Ascending aorta (tissue), 2 donors: ENCODE results near the gene IGHMBP2. TPM values are rescaled to one million over a fixed set of nuclear protein-coding genes. Genes with fewer than 3 reads are reported as not detected.

Source experiments
- DNase-seq, 2 donors: peaks; one replicate each; pipeline ENCODE4 v3.0.0-alpha.2; 2019; ENCODE audit warnings: low spot score in 2 of 2
- H3K27ac ChIP-seq, 2 donors: fragments of 200-600 bp; sonication (generic); one replicate each; pipeline ENCODE4 v1.5.1; 2016 to 2017; ENCODE audit warnings: mild to moderate bottlenecking in 1 of 2
- H3K27me3 ChIP-seq: fragments of 200-600 bp; sonication (generic); one replicate; pipeline ENCODE4 v1.5.1; 2017
- H3K36me3 ChIP-seq, 2 donors: fragments of 200-600 bp; sonication (generic); one replicate each; pipeline ENCODE4 v1.5.1; 2016
- H3K4me1 ChIP-seq, 2 donors: fragments of 200-600 bp; sonication (generic); one replicate each; pipeline ENCODE4 v1.5.1; 2016 to 2017; ENCODE audit warnings: mild to moderate bottlenecking in 1 of 2
- H3K4me3 ChIP-seq, 2 donors: fragments of 200-600 bp; sonication (generic); one replicate each; pipeline ENCODE4 v1.5.1; 2016 to 2017; ENCODE audit warnings: mild to moderate bottlenecking in 1 of 2
- H3K9me3 ChIP-seq, 2 donors: fragments of 200-600 bp; sonication (generic); one replicate each; pipeline ENCODE4 v1.5.1; 2016
- intact Hi-C: fragments of 100-400 bp; cut with DNase I; formaldehyde crosslinking; loops from one replicate; pipeline ENCODE4 v1.15.1; 2023
- total RNA-seq: library from RNA; depleted of rRNA; stranded (reverse); fragments of >200 nt; gene quantifications from one replicate; pipeline ENCODE4 v1.1.0, GENCODE V29; 2016
- TF ChIP-seq, protein P1 (sequence below), 3 experiments: fragments of 200-600 bp in 2 of 3; fragments of 450-650 bp in 1 of 3; sonication (generic) in 2 of 3; IDR thresholded peaks; one replicate each; pipeline ENCODE4 v1.5.1; 2016 to 2019; ENCODE audit warnings: antibody characterized with exemption in 3 of 3, mild to moderate bottlenecking in 1 of 3, moderate library complexity in 1 of 3

Gene IGHMBP2
- total RNA-seq, 1 donor from 2014 or later = 52.0 TPM

DNA sequence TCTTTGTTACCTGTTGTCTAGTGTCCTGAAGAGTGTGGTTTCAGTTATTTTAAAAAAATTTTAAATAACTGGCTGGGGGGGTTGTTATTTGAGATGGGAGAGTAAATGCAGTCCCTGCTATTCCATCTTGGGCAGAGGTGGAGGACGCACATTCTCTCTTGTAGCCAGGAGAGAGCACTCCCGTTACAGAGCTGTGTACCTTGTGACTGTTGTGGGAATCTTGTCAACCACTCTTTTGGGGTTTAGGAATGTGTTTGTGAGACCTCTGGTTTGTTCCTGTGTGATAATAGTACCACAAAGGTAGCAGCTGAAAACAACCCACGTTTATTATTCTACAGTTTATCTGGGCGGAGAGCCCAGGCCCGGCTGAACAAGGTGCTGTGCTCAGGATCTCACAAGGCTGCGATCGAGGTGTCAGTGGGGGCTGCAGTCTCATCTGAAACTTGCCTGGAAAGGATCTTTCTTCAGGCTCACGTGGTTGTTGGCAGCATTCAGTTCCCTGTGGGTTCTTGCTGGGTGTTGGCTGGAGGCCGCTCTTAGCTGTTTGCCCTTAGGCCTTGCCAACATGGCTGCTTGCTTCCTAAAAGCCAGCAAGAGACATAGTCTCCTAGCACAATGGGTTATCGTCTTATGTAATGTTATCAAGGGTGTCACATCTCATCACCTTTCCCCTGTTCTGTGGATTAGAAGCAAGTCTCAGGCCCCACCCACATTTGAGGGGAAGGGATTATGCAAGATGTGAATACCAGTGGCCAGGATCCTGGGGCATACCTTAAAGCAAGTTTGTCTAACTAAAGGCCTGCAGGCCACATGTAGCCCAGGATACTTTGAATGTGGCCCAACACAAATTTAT lies 20.6 kb downstream of the IGHMBP2 start:
- DNase-seq = no peak
- peak overlapping the region; percentile 70 to 78 for H3K27ac ChIP-seq

DNA sequence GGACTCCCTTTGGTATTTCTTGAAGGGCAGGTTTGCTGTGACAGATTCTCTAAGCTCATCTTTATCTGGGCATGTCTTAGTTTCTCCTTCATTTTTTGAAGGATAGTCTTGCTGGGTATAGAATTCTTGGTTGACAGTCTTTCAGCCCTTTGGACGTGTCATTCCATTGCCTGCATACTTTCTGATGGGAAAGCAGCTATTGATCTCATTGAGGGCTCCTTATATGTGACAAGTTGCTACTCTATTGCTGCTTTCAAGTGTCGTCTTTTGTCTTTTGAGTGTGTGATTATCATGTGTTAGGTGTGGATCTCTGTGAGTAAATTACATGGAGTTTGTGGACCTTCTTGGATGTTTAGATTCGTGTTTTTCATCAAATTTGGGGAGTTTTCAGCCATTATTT lies 21.9 kb downstream of the IGHMBP2 start:
- Histone ChIP-seq H3K4me1 (peaks cover 15 to 33% of the 10 kb centered on the region in 2 donors), H3K27ac (peak overlapping the region in 1 of 2 donors; percentile 2), H3K27me3 (no peaks in the 10 kb centered on the region), H3K9me3 (peaks cover 11 to 13% of the 10 kb centered on the region in 2 donors), H3K4me3 (no peak overlapping the region), H3K36me3 (peaks cover 43 to 51% of the 10 kb centered on the region in 2 donors)
- no peak for DNase-seq
- TF ChIP-seq, protein P1, sequence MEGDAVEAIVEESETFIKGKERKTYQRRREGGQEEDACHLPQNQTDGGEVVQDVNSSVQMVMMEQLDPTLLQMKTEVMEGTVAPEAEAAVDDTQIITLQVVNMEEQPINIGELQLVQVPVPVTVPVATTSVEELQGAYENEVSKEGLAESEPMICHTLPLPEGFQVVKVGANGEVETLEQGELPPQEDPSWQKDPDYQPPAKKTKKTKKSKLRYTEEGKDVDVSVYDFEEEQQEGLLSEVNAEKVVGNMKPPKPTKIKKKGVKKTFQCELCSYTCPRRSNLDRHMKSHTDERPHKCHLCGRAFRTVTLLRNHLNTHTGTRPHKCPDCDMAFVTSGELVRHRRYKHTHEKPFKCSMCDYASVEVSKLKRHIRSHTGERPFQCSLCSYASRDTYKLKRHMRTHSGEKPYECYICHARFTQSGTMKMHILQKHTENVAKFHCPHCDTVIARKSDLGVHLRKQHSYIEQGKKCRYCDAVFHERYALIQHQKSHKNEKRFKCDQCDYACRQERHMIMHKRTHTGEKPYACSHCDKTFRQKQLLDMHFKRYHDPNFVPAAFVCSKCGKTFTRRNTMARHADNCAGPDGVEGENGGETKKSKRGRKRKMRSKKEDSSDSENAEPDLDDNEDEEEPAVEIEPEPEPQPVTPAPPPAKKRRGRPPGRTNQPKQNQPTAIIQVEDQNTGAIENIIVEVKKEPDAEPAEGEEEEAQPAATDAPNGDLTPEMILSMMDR (IDR thresholded peaks at IDR 0.05) = no peak
- intact Hi-C loops = loop anchor here (2.0 kb wide), 1 partner anchor 17 kb away; no protein-coding TSS in a partner anchor

More for the DNA sequence above, 20.6 kb downstream of the IGHMBP2 start:
- H3K27me3 ChIP-seq = no peaks in the 10 kb centered on the region
- TF ChIP-seq, protein P1 (IDR thresholded peaks at IDR 0.05) = no peak
- peaks cover 39 to 49% of the 10 kb centered on the region in 2 donors for H3K36me3 ChIP-seq
- intact Hi-C loops = loop anchor here (2.0 to 5.0 kb wide), 2 partner anchors 19 to 163 kb away; no protein-coding TSS in a partner anchor
- H3K4me1 ChIP-seq = peaks cover 15 to 33% of the 10 kb centered on the region in 2 donors
- H3K9me3 ChIP-seq = peaks cover 11 to 13% of the 10 kb centered on the region in 2 donors
- H3K4me3 ChIP-seq = no peak overlapping the region

DNA sequence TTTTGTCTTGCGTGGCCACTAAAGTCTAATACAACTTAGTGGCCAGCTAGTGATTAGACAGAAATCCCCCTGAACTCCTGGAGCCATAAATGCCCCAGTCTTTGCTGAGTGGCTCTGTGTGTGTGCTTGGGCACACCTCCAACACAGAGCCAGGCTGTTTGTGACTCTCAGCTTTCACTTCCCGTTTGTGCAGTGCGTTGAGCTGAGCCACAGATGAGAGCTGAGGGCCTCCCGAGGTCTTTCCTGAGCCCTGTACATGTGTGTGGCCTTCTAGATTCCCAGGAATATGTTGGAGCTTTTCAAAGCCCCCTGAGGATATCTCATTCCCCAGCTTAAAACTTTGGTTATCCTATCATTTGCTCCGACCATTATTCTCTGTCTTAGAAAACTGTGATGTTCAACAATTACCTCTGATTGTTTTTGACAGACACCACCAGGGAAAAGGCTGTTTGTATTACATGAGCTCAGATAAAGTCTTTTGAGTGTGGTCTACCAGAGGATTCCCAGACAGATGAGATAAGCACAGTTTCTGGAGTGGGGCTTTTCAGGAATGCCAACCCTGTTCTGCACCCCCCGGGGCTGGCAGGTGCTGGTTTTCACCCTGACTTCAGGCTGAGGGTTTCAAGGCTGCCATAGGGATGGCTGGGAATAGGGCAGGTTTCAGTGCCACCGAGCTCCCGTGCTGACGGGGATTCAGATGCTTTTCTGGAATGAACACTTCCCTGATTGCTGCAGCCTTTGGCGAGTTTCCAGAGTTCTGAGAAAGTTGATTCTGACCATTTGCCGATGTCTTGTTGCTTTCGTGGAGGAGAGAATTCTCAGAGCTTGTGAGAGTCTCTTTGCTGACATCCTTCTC lies 23.8 kb downstream of the IGHMBP2 start:
- TF ChIP-seq, protein P1 (IDR thresholded peaks at IDR 0.05) = no peak
- Histone ChIP-seq H3K27me3 (no peaks in the 10 kb centered on the region), H3K4me3 (no peak overlapping the region), H3K27ac (peak overlapping the region; percentile 23 to 36), H3K9me3 (peaks cover 11 to 13% of the 10 kb centered on the region in 2 donors), H3K36me3 (peaks cover 29 to 49% of the 10 kb centered on the region in 2 donors), H3K4me1 (peaks cover 15 to 33% of the 10 kb centered on the region in 2 donors)
- DNase-seq = no peak
- intact Hi-C loops = no loop called here

DNA sequence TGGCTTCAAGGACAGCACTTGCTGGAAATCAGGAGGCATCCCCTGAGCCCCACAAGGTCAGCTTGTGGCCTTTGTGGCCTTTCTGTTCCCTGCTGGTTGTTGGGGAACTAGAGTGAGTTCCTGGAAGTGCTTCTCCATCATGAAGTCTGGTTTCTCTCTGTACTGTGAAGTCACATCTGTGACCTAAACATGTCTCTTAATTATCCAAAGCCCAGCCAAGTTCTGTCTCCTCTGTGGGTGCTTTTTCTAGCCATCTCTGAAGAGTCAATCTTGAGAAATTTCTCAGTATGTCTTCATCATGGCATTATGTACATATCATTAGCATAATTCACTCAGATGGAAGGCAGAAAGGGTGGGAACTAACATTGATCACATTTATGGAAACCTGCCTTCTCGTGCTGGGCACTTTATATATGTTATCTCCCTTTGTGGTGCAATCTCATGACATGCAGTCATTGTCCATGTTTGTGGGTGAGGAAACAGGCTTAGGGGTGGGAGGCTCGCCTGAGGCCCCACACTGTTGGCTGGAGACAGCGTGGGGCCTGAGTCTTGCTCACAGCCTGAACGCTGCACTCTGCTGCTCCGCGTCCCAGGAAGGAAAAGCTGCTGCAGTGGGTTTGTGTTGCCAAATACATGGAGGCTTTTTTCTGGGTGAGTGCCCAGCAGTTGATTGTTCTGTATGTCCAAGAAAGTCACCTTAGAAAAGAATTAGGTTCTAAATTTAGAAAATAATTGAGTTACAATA lies 24.6 kb downstream of the IGHMBP2 start:
- H3K27me3 ChIP-seq = no peaks in the 10 kb centered on the region
- TF ChIP-seq, protein P1 (IDR thresholded peaks at IDR 0.05) = no peak
- H3K36me3 ChIP-seq = peaks cover 35 to 53% of the 10 kb centered on the region in 2 donors
- peak overlapping the region in 1 of 2 donors; percentile 23 for H3K27ac ChIP-seq
- no peak overlapping the region for H3K4me3 ChIP-seq
- no peak for DNase-seq
- peaks cover 15 to 28% of the 10 kb centered on the region in 2 donors for H3K4me1 ChIP-seq
- peaks cover 11 to 13% of the 10 kb centered on the region in 2 donors for H3K9me3 ChIP-seq
- intact Hi-C loops = no loop called here

DNA sequence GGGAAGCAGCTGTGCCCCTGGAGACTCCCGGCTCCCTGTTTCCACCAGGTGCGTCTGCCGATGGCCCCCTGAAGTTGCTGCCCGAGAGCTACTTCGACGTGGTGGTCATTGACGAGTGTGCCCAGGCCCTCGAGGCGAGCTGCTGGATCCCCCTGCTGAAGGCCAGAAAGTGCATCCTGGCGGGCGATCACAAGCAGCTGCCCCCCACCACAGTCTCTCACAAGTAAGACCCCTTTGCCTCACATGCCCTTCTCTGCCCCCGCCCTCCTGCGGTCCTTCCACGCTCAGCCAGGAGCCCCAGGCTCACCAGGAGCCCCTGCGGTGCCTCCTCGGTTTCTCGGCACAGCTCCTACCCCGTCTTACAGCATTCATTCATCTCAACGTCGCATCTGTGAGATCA lies 25.4 kb downstream of the IGHMBP2 start:
- TF ChIP-seq, protein P1 (IDR thresholded peaks at IDR 0.05) = no peak
- H3K4me3 ChIP-seq = no peak overlapping the region
- peaks cover 15 to 22% of the 10 kb centered on the region in 2 donors for H3K4me1 ChIP-seq
- intact Hi-C loops = no loop called here
- no peak overlapping the region for H3K27ac ChIP-seq
- no peak for DNase-seq
- H3K36me3 ChIP-seq = peaks cover 44 to 61% of the 10 kb centered on the region in 2 donors
- H3K27me3 ChIP-seq = no peaks in the 10 kb centered on the region
- peaks cover 11 to 13% of the 10 kb centered on the region in 2 donors for H3K9me3 ChIP-seq
